ENCODE measurements around the gene CCK.

DNA sequence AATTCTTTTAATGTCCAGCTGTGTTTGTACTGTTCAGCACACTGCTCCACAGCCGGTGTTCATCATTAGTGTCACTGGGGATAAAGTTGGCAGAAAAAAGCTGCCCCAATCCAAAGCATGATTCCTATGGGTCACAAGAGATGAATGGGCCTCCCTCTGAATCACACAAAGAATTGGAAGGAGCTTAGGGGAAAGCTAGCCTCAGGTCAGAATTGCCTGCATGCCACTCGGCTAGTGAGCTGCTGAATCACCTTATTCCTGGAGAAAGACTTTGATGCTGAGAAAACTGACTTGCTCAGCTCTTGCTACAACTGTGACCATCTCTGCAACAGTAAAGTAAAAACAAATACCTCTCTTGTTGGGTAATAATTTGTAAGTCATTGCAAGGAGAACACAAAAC lies 3.5 kb downstream of the CCK start:
- TF ChIP-seq EZH2 (IDR thresholded peaks at IDR 0.05; ENCODE audit: insufficient read depth, poor library complexity, severe bottlenecking) (no peak), EZH2phosphoT487 (IDR thresholded peaks at IDR 0.05; ENCODE audit: insufficient read depth, low read depth) (no peak)

Measured in GM23248 (cell line).